NB4 (cell line): ENCODE measurements around the gene LYRM2.

Experiments
- MYC ChIP-seq: IDR thresholded peaks from 2 replicates; pipeline ENCODE4 v1.6.1; 2011; ENCODE audit warnings: low read depth, low read length
- POLR2A ChIP-seq: IDR thresholded peaks from 2 replicates; pipeline ENCODE4 v1.6.1; 2011; ENCODE audit warnings: mild to moderate bottlenecking; ENCODE audit not compliant: insufficient read length; ENCODE audit errors: extremely low read depth
- TF ChIP-seq, protein P1 (sequence below): IDR thresholded peaks from one replicate; pipeline ENCODE4 v1.5.1; 2012; ENCODE audit warnings: low read depth, low read length
- TF ChIP-seq, protein P2 (sequence below): IDR thresholded peaks from 2 replicates; pipeline ENCODE4 v1.6.1; 2011; ENCODE audit warnings: low read depth, low read length

DNA sequence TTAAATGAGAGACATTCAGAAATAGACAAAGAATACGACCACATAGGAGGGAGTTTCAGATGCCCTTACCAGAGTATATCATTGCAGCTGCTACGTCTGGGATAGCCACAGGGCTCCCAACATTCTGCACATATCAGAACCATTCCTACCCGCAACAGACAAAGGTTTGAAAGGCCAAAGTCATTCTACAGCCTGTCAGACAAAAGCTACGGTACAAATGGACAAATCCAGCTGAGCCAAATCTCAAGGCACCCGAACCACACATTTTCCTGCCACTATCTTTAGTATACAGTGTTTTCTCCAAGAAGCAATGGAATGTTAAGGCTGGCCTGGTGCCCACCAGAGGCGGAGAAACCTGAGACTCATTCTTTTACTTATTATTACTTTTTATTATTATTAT lies 30.5 kb upstream of the LYRM2 start:
- TF ChIP-seq POLR2A (no peak), MYC (no peak)
- TF ChIP-seq, protein P1, sequence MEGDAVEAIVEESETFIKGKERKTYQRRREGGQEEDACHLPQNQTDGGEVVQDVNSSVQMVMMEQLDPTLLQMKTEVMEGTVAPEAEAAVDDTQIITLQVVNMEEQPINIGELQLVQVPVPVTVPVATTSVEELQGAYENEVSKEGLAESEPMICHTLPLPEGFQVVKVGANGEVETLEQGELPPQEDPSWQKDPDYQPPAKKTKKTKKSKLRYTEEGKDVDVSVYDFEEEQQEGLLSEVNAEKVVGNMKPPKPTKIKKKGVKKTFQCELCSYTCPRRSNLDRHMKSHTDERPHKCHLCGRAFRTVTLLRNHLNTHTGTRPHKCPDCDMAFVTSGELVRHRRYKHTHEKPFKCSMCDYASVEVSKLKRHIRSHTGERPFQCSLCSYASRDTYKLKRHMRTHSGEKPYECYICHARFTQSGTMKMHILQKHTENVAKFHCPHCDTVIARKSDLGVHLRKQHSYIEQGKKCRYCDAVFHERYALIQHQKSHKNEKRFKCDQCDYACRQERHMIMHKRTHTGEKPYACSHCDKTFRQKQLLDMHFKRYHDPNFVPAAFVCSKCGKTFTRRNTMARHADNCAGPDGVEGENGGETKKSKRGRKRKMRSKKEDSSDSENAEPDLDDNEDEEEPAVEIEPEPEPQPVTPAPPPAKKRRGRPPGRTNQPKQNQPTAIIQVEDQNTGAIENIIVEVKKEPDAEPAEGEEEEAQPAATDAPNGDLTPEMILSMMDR = no peak
- TF ChIP-seq, protein P2, sequence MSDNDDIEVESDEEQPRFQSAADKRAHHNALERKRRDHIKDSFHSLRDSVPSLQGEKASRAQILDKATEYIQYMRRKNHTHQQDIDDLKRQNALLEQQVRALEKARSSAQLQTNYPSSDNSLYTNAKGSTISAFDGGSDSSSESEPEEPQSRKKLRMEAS = no peak
